Stimulated activated CD8-positive, alpha-beta memory T cell treated with anti-CD3 and anti-CD28 coated beads, Interleukin-4, amount 100 ng/mL, for 24 hours (primary cell): ENCODE measurements around the gene ZNF526.
A peak's percentile ranks its signal among the peaks of the same experiment; 100 is the strongest.
"Not testable (repeated sequence)": the region's sequence is repeated elsewhere in the genome, so short reads cannot be mapped to it uniquely, and the experiment has no call there.

ENCODE experiments used
- DNase-seq: peaks from one replicate; pipeline ENCODE4 v3.0.0-alpha.2; 2020; ENCODE audit warnings: low read depth

The ZNF526 gene

GRCh38 chr19:42266928-42267603 lies 47.0 kb downstream of the ZNF526 start:
- DNase-seq, result not testable (repeated sequence)

GRCh38 chr19:42267644-42268141 lies 47.6 kb downstream of the ZNF526 start:
- no peak for DNase-seq

DNA sequence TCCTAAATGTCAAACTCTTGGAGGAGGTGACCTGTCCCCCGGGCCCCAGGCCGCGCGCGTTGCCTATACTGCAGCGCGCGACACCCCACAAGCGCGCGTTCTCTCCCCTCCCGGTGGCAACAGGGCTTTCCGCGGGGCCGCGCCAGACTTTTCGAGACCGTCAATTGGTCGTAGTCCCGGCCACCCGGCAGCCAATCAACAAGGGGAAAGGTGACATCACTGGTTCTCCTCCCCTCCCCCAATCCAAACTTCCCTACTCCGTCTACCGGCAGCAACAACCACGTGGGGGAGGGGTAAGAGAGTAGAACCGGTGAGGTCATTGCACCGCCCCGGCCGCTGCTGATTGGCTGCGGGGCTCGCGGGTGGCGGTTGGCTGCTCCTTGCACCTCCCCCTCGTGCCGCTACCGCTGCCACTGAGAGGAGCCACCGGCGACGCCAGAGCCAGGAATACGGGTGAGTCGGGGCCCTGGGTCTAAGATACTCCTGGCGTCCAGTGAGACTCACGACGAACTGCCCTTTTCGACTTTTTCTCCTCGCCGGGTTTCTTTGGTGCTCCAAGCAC lies 48.1 kb downstream of the ZNF526 start:
- peak; percentile 94 for DNase-seq

GRCh38 chr19:42268704-42269477 lies 48.8 kb downstream of the ZNF526 start, which contains the start of gene CIC:
CIC (plus strand) TSS chr19:42269252; CDS start chr19:42271784, 2,532 bp downstream.
- DNase-seq, result peak; percentile 97

GRCh38 chr19:42269478-42270345 lies 49.6 kb downstream of the ZNF526 start:
- no peak for DNase-seq

- peak; percentile 56 for DNase-seq
These were observed 50.4 kb downstream of the ZNF526 start for GRCh38 chr19:42270346-42271044.

DNA sequence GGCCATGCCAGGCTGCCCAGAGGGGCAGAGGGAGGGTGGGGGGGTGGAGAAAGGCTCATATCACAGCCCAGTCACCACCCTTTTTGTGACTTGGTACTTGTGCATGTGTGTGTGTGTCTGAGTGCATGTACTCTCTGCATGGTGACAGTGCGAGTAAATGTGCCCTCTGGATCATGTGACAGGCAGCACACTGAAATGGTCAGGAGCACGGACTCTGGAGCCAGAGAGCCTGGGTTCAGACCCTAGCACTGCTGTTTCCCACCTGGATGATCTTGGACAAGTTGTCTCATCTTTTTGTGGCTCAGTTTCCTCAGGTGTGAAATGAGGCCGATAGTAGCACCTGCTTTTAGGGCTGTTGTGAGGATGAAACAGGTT lies 50.9 kb downstream of the ZNF526 start:
- DNase-seq, result no peak

GRCh38 chr19:42271861-42272534 lies 51.9 kb downstream of the ZNF526 start:
- DNase-seq, result no peak

DNA sequence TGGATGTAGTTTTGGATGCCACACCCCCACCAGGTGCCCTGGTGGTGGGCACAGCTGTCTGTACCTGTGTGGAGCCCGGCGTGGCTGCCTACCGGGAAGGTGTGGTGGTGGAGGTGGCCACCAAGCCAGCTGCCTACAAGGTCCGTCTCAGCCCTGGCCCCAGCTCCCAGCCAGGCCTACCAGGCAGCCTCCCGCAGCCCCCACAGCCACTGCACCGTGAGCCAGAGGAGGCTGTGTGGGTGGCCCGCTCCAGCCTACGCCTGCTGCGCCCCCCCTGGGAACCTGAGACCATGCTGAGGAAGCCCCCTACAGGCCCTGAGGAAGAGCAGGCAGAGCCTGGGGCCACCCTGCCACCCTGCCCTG lies 52.4 kb downstream of the ZNF526 start:
- DNase-seq, result no peak

DNA sequence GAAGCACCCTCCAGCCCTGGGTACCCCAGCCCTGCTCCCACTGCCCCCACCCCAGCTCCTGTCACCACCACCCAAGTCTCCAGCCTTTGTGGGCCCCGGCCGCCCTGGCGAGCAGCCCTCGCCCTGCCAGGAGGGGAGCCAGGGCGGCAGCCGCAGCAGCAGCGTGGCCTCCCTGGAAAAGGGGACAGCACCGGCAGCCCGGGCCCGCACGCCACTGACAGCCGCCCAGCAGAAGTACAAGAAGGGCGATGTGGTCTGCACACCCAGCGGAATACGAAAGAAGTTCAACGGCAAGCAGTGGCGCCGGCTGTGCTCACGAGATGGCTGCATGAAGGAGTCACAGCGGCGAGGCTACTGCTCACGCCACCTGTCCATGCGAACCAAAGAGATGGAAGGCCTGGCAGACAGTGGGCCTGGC lies 52.9 kb downstream of the ZNF526 start:
- DNase-seq, result no peak

- DNase-seq, result no peak
These were observed 53.4 kb downstream of the ZNF526 start for GRCh38 chr19:42273407-42274064.

DNA sequence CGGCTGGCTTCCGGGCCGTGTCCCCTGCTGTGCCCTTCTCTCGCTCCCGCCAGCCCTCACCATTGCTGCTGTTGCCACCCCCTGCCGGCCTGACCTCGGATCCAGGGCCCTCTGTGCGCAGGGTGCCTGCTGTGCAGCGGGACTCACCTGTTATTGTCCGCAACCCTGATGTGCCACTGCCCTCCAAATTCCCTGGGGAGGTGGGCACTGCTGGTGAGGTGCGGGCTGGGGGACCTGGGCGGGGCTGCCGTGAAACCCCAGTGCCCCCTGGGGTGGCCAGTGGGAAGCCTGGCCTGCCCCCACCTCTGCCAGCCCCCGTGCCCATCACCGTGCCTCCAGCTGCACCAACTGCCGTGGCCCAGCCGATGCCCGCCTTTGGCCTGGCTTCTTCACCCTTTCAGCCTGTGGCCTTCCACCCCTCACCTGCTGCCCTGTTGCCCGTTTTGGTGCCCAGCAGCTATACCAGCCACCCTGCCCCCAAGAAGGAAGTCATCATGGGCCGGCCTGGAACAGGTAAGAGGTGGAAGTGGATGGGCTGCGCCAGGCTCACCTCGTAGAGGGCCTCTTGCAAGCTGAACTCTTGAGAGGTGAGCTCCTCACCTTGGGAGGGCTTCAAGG lies 54.1 kb downstream of the ZNF526 start:
- DNase-seq, result no peak

GRCh38 chr19:42275103-42275502 lies 55.0 kb downstream of the ZNF526 start:
- DNase-seq, result no peak

DNA sequence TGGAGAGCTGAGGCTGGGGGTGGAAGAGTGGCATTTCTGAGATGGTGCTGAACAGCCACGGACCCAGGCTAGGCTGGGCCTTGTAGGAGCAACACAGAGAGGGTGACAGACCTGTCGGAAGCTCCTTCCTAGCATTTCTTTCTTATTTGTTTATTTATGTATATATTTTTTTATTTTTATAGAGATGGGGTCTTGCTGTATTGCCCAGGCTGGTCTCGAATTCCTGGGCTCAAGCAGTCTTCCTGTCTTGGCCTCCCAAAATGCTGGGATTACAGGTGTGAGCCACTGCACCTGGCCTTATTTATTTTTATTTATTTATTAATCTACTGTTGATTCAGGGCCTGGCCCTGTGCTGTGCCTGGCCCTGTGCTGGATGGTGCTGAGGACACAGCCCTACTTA lies 55.4 kb downstream of the ZNF526 start:
- DNase-seq, result no peak

DNA sequence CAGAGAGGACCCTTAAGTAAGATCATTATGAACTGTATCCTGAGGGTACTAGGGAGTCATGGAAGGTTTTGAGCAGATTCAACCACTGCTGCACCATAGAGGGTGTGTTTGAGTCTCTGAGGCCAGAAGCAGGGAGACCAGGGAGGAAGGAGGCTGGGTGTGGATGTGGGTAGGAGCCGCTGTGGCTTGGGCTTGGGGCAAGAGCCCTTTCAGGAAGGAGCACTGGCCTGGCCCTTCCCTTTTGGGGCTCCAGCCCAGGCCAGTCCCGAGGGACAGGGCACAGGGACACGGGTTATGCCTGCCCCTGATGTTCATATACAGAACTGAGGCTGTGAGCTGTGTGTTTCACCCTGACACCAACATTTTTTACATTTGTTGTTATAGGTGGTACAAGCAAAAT lies 56.2 kb downstream of the ZNF526 start:
- DNase-seq, result no peak

DNA sequence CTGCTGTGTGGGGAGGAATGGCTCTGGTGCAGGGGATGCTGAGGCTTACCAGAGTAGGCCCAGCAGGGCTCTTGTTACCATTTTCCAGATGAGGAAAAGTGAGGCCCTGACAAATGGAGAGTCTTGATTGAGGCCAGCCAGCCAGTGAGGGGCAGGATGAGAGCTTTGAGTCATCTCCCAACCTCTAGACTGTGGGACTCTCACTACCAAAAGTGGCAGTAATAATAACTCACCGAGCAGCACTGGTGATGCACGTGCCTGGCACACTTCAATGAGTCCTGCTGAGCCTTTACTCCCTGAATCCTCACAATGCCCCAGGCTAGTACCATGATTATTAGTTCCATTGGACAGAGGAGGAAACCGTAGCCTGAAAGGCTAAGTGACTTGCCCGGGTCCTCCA lies 56.7 kb downstream of the ZNF526 start:
- no peak for DNase-seq
